GM21381 (cell line): ENCODE data around the gene NRARP.

ENCODE experiments used
- ATAC-seq: cut with Tn5 transposase; IDR thresholded peaks from one replicate; pipeline ENCODE4 v1.9.1; 2021; ENCODE audit warnings: mild to moderate bottlenecking, moderate library complexity; ENCODE audit not compliant: unreplicated experiment

The NRARP gene

DNA sequence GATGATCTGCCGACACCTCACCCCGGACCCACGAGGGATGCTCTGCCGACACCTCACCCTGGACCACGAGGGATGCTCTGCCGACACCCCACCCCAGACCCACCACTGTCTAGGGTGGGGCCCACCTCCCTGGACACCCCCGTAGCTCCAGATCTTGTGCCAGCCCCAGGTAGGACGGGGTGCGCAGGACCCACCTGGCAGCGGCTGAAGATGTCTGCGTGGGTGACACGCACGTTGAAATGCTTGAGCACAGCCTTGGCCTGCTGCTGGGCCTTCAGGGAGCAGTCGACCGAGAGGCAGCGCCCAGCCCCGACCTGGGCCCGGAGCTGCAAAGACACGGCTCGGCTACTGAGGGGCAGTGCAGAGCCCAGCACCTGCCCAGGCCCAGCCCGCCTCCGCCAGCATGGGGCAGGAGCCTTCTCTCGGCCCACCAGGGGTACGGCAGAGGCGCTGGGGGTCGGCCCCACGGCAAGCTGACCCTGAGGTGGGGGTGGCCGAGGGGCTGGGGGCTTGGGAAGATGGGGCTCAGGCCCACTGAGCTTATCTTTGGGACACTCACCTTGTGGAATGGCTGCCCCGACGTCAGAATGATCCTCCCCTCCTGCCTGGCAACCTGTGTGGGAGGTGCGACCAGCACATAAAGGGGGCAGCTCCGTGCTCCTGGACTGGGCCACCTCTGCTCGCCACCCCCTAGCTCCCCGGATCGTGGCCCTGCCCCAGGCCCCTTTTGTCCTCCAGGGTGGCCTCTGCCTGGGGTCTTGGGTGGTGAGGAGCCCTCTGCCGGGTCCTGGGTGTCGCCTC is 21.7 kb upstream of the NRARP start:
- no peak for ATAC-seq

DNA sequence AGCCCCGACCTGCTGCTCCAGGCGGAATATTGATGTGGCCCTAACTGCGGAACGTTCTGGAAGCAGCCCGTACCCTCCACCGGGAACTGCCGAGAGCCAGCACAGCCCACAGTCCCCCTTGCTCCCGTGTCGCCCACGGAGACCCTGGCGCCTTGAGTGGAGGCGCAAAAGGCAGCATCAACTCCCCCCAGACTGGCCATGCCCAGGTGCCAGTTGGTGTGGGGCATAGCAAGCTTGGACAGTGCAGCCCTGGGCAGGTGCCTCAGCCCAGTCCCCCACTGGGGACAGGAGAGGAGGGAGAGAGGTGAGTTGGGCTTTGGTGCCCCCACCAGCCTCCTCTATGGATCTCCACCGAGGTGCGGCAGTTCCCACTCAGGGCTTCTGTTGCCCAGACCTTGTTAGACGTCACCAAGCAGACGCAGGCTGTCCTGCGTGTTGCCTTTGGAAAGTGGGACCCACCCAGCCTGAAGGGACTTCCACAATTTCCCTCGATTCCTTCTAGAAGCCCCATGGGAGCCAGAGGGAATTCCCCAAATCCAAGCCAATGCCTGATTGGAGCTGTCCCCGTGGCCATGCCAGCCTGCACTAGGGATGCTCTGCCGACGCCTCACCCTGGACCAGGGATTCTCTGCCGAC is 19.8 kb upstream of the NRARP start:
- no peak for ATAC-seq

DNA sequence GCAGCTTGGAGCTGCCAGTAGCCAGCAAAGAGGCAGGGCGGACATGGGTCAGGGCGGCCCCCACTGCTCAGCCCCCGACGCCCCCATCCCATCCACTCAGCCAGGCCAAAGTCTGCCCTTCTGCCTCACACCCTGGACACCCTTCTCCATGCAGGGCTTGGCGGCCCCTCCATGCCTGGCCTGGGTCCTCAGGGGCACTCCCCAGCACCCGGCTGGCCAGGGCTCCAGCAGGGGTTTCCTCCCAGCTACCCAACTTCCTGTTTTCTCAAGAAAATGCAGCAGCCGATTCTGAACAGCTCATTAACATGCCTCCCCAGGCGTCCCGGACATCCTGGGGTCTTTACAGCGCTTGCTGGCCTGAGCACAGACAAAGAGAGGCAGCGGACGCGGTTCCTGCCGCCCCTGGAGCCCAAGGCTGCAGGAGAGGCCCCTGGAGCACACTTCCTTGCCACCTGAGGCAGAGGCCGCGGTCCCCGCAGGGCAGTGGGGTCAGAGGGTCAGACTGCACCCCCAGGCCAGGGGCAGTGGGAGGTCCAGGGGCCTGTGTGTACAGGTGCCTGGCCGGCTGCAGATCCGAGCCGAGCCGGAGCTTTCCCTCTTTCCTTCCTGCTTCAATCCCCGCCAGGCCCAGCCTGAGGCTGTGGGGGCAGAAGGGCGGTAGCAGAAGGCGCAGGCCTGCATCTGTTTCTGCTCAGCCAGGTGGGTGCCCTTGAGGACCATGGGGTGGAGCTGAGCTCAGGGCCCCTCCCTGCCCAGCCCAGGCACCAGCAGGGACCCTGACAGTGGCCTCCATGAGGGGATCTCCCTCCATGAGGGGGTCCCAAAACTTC is 18.7 kb upstream of the NRARP start:
- no peak for ATAC-seq

- no peak for ATAC-seq
Measured at GRCh38 chr9:137319739-137320551, 17.9 kb upstream of the NRARP start.

GRCh38 chr9:137319011-137319738 is 17.1 kb upstream of the NRARP start:
- ATAC-seq, result no peak

GRCh38 chr9:137318602-137319001 is 16.5 kb upstream of the NRARP start:
- no peak for ATAC-seq

DNA sequence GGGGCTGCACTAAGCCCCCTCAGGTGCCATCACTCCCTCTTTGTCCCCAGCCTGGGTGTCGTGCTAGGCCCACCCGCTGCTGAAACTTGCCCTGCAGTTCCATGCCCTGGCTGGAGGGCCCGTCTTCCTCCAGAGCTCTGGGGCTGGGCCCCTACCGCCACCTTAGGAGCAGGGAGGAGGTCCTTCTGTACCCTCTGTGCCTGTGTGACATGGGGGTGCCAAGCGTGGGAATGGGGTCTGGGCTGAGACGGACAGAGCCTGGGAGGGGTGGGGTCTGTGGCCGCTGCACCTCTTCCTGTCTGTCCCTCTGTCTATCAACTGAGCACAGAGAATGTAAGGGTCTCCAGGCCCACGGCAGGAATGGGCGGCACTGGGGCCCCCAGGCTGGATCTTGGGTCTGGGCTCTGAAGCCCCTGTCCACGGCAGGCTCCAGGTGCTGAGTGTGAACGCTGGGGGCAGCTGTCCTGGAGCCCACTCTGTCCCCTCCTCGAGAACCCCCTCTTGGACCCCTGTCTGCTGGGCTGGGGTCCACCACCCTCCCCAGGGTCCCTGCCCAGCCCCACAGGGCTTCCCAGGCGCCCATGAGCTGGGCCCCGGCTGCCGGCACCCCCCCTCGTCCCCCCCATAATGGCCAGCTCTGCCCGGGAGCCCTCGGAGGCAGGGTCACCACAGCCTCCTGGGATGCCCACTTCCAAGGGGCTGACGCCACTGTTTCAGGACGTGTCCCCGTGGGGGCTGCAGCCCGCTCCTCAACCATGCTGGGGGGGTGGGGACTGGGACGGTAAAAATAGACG is 15.8 kb upstream of the NRARP start:
- ATAC-seq, result no peak

DNA sequence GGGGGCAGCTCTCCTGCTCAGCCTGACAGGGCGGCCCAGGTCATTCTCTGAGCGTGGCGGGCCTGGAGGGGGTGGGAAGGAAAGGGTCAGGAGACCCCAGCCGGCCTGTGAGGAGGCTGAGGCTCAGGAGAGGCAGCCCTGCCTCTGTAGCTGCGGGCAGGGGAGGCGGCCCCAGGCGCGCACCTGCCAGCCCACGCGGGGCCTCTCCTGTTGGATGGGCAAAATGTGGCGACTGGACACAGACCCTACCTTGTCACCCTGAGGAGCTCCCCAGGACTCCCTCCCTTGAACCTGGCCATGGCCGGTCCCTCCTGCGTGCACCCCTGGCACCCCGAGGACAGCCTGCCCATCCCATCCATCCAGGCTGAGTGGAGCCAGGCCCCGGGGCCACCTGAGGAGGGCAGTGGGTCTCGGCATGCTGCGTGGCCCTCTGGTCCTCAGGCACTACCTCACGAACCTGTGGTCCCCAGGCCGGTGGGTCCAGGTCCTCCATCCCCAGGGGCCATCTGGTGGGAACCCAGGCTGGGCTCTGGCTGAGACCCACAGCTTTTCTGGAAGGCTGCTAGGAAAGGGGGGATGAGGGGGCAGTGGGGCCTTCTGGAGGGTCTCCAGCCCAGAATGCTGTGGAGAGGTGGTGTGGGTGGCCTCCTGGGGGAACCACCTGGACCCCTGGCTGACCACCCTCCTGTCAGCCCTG is 15.1 kb upstream of the NRARP start:
- ATAC-seq, result no peak

DNA sequence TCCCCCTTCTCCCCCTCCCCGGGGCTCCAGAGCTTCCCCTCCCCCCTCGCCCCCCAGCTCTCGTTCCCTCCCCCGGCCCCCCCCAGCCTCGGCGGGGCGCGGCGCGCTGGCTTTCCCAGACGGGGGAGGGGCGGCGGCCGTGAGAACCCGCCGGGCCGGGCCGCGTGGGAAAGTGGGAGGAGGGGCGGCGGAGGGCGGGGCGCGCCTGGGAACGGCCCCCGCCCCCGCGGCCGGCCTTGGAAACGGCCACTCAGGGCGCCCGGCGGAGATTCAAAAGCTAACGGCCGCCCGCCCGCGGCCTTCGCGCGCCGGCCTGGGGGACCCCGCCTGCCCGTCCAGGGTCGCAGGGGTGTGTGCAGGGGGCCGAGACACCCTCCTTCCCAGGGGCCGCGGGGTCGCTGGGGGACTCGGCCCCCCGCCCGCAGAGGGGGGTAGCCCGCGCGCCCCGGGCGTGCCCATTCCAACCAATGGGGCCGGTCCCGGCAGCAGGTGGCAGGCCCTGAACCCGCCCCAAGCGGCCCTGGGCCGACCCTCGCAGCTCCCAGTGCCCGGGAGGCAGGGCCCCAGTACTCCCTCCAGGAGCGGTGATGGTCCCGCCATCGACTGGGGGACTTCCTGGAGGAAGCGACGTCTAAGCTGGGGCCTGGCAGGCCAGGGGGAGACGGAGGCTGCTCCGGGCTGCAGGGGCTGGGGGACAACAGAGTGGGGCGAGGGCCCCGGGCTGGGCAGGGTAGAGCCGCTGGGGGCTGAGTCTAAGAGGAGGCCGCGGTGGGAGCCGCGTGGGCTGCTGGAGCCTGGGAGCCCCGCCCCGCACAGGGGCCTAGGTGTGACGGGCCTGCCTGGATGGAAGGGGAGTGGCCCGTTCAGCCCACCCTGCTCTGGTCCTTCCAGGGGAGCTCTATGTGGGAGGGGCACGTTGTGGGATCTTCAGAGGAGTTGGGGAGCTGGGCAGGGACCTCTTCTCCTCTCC is 14.2 kb upstream of the NRARP start:
- no peak for ATAC-seq

DNA sequence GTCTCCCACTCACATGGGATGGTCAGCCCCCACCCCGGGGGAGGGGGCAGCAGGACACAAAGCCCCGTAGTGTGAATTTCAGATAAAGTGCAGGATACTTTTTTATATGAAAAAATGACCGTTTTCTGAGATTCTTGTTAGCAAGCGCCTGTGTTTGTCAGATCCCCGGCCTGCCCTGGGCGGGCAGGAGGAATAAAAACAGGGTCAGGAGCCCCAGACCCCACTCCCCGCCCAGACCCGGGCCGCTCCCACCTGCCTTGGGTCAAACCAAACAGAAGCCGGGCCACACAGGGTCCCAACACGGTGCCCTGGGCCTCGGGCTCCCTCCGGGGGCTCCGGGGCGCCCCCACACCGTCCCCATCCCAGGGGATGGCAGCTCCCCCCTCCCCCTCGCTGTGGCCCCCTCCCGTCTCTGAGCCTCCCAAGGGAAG is 13.5 kb upstream of the NRARP start:
- ATAC-seq, result no peak

DNA sequence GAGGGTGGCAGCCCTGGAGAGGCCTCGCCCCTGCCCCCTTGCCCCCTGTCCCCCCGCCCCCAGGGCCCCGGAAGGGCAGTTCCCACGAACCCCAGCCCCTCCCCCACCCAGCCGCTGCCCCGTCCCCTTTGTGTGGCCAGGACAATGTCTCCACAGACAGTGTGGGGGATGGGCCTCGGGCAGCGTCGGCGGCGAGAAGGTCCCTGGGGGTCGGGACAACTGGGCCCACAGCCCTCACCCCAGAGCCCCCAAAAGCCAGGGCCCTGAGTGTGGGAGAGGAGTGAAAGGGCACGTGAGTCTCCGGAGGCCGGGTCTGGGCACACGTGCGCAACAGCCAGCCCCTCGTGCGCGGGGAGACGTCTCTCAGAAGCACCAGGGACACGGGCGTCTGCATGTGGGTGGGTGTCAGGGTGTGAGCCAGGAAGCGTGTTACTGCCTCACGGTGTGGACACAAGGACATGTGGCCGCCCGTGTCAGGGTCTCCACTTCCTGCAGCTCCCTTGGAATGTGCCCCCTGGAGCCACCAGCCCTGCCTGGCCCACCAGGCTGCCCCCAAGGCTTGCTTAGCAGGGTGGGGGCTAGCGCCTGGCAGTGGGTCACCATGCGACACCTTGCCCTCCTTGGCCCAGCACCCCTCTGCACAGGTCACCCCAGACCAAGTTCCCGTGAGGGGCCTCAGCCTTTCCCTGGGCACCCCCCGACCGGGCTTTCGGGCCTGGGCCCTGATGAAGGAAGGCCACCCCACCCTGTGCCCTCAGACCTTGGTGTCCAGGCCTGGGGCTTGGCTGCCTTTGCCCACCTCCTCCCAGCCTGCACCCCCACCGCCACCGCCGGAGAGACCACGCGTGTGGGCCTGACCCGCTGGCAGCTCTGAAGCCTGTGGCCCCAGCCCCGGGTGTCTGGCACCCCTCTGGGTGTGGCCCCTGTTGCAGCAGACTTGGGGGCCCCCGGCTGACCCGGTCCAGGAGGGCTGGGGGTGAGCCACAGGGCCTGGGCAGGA is 12.8 kb upstream of the NRARP start:
- ATAC-seq, result no peak

DNA sequence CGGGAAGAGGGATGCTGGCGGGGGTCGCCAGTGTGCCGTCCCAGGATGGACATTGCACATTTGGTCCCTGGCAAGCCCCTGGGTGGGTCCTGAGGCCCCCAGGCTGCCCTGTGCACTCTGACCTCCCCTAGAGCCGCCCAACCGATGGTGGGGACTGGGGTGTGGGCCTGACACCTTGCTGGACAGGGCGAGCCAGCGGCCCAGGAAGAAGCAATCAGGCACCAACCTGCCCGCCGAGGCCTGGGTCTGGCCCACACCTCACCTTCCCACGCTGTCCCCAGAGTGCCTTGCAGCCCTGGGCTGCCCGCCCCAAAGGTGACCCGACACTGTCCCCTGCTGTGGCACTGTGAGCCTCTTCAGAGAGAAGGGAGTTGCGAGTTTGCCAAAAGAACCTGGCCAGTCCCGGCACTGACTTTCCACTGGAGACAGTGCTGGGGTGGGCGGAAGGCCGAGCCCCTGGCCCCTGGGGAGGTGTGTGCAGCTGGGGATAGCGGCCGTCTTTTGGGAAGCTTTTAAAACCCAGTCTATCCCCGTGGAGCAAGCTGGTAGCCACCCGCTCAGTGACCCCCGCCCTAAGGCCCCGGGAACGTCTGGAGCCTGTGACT is 12.0 kb upstream of the NRARP start:
- ATAC-seq, result no peak

GRCh38 chr9:137313326-137313936 is 11.4 kb upstream of the NRARP start:
- ATAC-seq, result no peak

GRCh38 chr9:137312852-137313325 is 10.8 kb upstream of the NRARP start:
- ATAC-seq, result no peak
